Measurements from ENCODE around the gene LRRC47.

Gene LRRC47

DNA sequence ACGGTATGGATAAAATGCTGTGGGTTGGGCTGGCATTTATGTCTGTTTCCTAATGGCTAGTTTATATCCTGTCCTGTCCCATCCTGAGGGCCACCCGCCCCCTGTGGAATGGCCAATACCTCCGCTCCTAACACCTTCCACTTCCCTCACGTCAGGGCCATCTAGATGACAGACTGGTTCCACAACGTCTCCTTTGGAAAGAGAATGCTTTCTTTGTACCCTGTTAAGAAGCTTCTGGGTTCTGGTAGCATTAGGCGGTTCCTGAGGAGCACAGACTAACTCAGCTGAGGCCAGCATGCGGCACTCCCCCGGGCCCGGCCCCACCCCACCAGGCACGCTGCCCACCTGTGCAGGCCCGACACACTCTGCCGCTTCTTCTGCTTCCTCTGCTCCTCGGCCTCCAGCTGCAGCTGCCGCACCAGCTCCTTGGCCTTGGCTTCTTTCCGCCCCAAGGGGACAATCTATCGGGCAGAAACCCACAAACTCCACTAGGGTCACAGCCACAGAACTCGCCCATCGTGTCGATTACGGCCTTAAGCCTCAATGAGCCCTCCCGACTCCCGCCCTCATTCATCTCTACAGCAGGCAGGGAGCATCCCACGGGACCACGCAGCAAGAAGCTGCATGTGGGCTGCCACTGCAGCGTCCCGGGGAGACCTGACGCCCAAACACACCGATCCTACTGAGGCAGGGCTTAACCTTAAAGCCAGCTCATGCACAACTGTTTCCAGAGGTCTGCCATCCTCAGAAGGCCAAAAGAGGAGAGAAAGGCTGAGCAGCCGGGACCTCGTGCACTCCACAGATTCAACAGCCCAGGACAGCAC is 12.4 kb downstream of the LRRC47 start:
- H3K9me3 Mint-ChIP-seq, result no peaks in the 10 kb centered on the region
- DNase-seq, result no peak
- no peaks in the 10 kb centered on the region for H3K27me3 Mint-ChIP-seq
- no peak overlapping the region for H3K27ac Mint-ChIP-seq
- H3K4me1 Mint-ChIP-seq, result peaks cover 17% of the 10 kb centered on the region
- H3K4me3 Mint-ChIP-seq, result no peak overlapping the region
- ATAC-seq, result no peak

DNA sequence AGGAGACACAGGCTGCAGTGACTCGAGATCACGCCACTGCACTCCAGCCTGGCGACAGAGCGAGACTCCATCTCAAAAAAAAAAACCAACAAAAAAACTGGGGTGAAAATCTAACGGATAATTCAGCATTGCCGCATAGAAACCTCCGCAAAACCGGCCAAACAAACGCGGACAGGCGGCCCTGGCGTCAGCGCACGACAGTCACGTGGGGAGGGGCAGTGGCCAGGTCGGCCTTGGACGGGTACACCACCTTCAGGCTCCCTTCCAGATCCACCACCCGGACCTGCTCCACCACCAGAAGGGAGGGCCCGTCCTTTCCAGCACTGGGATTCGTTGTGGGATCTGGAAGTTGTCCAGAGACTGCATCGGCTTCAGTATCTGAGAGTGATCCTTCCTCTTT is 15.4 kb downstream of the LRRC47 start:
- ATAC-seq (no peak), DNase-seq (no peak)
- no peaks in the 10 kb centered on the region for H3K9me3 Mint-ChIP-seq
- H3K4me1 Mint-ChIP-seq, result peaks cover 5% of the 10 kb centered on the region
- H3K27me3 Mint-ChIP-seq, result no peaks in the 10 kb centered on the region
- no peak overlapping the region for H3K4me3 Mint-ChIP-seq
- no peak overlapping the region for H3K27ac Mint-ChIP-seq

GRCh38 chr1:3779912-3780416 is 16.3 kb downstream of the LRRC47 start:
- peak overlapping the region in 1 of 2 donors; percentile 95 for H3K27ac Mint-ChIP-seq
- ATAC-seq, result no peak

GRCh38 chr1:3779265-3779911 is 16.9 kb downstream of the LRRC47 start:
- Mint-ChIP-seq H3K27me3 (no peaks in the 10 kb centered on the region), H3K9me3 (no peaks in the 10 kb centered on the region), H3K27ac (no peak overlapping the region), H3K4me1 (peaks cover 14% of the 10 kb centered on the region), H3K4me3 (no peak overlapping the region)
- DNase-seq (no peak), ATAC-seq (no peak)

More at GRCh38 chr1:3779912-3780416, 16.3 kb downstream of the LRRC47 start:
- Mint-ChIP-seq H3K27me3 (no peaks in the 10 kb centered on the region), H3K4me1 (peaks cover 14% of the 10 kb centered on the region), H3K9me3 (no peaks in the 10 kb centered on the region), H3K4me3 (no peak overlapping the region)
- DNase-seq, result no peak

- DNase-seq (no peak), ATAC-seq (no peak)
- Mint-ChIP-seq H3K4me3 (no peak overlapping the region), H3K27me3 (no peaks in the 10 kb centered on the region), H3K27ac (no peak overlapping the region), H3K4me1 (peaks cover 14% of the 10 kb centered on the region), H3K9me3 (no peaks in the 10 kb centered on the region)
Observed at GRCh38 chr1:3778590-3779264, 17.6 kb downstream of the LRRC47 start.

DNA sequence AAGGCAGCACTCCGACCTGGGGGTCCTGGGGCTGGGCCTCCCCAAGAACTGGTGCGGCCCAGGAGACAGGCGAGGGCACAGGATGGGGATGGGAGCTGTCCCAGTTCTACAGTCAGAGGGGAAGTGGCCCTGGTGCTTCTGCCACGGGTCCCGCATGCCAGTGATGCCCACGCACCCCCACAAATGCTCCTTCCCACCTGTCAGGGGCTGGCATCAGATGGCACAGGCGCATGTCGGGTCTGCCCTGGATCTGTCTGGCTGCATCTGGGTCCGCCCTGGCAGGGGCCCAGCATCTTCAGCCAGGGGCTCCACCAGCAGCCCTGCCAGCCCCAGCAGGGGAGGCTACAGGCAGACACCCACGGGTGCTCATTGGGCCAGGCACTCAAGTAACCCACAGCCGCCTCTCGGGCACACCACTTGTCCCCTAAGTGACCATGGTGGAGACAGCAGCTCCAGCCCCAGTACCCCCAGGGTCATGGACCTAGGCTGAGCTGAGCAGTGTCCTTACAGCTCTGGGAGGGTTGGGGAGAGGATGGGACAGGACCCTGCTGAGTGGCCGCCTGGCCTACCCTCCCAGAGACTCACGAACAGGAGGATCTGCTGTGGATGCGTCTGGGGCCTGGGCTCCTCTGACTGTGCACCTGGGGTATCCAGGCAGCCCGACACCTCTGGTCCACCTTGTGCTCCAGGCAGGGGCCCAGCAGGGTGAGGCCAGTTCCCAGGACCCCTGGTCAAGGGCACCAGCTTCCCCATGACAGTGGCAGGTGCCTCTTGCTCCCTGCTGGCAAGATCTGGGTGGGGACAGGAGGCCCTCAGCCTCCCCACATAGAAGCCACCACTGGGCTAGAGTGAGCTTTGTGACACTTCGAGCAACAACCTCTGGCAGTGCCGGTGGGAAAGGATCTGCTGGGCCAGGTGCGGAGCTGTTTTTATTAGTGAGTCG is 18.4 kb downstream of the LRRC47 start:
- H3K27me3 Mint-ChIP-seq, result no peaks in the 10 kb centered on the region
- DNase-seq (no peak), ATAC-seq (no peak)
- no peak overlapping the region for H3K27ac Mint-ChIP-seq
- no peak overlapping the region for H3K4me3 Mint-ChIP-seq
- peaks cover 20% of the 10 kb centered on the region for H3K4me1 Mint-ChIP-seq
- no peaks in the 10 kb centered on the region for H3K9me3 Mint-ChIP-seq

DNA sequence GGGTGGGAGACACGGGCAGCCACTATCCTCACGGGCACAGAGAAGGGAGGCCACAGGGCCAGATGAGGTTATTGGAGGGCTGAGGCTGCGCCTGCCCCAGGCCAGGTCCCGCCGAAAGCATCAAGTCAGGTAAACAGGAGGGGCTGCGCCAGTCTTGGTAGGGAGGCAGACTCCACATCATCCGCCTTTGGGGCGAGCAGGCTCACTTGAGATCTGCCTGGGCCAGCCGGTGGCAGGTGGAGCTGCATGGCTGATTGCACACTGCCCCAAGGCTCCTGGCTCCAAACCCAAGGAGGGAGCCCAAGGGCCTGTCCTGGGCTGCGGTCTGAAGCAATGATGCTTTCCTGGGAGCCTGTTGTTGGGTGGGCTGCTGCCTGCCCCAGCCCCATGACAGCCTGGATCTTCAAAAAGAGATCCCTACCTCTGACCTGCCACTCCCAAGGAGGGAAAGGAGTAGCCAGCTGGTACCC is 19.2 kb downstream of the LRRC47 start:
- ATAC-seq (no peak), DNase-seq (no peak)
- no peak overlapping the region for H3K4me3 Mint-ChIP-seq
- H3K9me3 Mint-ChIP-seq, result no peaks in the 10 kb centered on the region
- H3K4me1 Mint-ChIP-seq, result peaks cover 21% of the 10 kb centered on the region
- no peak overlapping the region for H3K27ac Mint-ChIP-seq
- H3K27me3 Mint-ChIP-seq, result no peaks in the 10 kb centered on the region

- Mint-ChIP-seq H3K27ac (no peak overlapping the region), H3K4me3 (no peak overlapping the region), H3K9me3 (no peaks in the 10 kb centered on the region), H3K4me1 (peaks cover 28% of the 10 kb centered on the region), H3K27me3 (no peaks in the 10 kb centered on the region)
- ATAC-seq, result no peak
- DNase-seq, result no peak
Observed at GRCh38 chr1:3776231-3776961, 19.9 kb downstream of the LRRC47 start.

- H3K27me3 Mint-ChIP-seq, result no peaks in the 10 kb centered on the region
- H3K4me3 Mint-ChIP-seq, result no peak overlapping the region
- H3K9me3 Mint-ChIP-seq, result no peaks in the 10 kb centered on the region
- peak; percentile 57 for ATAC-seq
- H3K27ac Mint-ChIP-seq, result peak overlapping the region in 1 of 2 donors; percentile 67
- peaks cover 35% of the 10 kb centered on the region for H3K4me1 Mint-ChIP-seq
- DNase-seq, result peak; percentile 49 to 59
Observed at GRCh38 chr1:3775490-3776230, 20.6 kb downstream of the LRRC47 start.

DNA sequence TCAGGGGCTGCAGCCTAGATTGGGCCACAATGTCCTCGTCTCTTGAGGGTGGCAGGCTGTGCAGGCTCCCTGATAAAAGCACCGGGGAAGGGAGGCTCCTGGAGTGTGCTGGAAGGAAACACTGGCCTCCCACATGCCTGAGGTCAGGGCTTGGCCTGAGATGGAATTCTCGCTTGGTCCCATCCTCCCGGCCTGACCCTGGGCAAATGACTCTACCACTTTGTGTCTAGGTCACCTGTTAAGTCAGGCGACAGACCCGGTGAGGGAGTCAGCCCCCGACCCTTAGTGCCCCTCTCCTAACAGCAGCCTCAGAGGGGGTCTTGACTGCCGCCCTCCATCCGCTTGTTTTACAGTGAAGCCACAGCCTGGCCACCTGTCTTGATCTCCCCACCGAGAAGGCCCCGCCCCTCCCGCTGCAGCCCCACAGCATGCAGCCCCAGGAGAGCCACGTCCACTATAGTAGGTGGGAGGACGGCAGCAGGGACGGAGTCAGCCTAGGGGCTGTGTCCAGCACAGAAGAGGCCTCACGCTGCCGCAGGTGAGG is 21.3 kb downstream of the LRRC47 start:
- H3K4me1 Mint-ChIP-seq, result peaks cover 39% of the 10 kb centered on the region
- no peak for DNase-seq
- no peaks in the 10 kb centered on the region for H3K9me3 Mint-ChIP-seq
- no peaks in the 10 kb centered on the region for H3K27me3 Mint-ChIP-seq
- no peak overlapping the region for H3K27ac Mint-ChIP-seq
- ATAC-seq, result no peak
- no peak overlapping the region for H3K4me3 Mint-ChIP-seq

GRCh38 chr1:3774276-3774945 is 21.9 kb downstream of the LRRC47 start:
- Mint-ChIP-seq H3K27me3 (no peaks in the 10 kb centered on the region), H3K9me3 (no peaks in the 10 kb centered on the region), H3K27ac (no peak overlapping the region), H3K4me3 (no peak overlapping the region), H3K4me1 (peaks cover 39% of the 10 kb centered on the region)
- ATAC-seq (no peak), DNase-seq (no peak)

GRCh38 chr1:3773572-3774275 is 22.6 kb downstream of the LRRC47 start:
- H3K27ac Mint-ChIP-seq, result peak overlapping the region in 1 of 2 donors; percentile 34
- H3K9me3 Mint-ChIP-seq, result no peaks in the 10 kb centered on the region
- peak overlapping the region in 1 of 2 donors; percentile 79 for H3K4me3 Mint-ChIP-seq
- no peaks in the 10 kb centered on the region for H3K27me3 Mint-ChIP-seq
- H3K4me1 Mint-ChIP-seq, result peaks cover 39% of the 10 kb centered on the region
- ATAC-seq, result no peak
- no peak for DNase-seq

Data from stimulated activated naive CD8-positive, alpha-beta T cell treated with anti-CD3 and anti-CD28 coated beads, Interleukin-15, amount 100 ng/mL, for 72 hours (primary cell).